ENCODE measurements around the gene LDLRAD4. TPM values are rescaled to one million over a fixed set of nuclear protein-coding genes. Genes with fewer than 3 reads are reported as not detected.

LDLRAD4 gene
- total RNA-seq, 2 donors from 2014 or later: 11.7 to 17.0 TPM

DNA sequence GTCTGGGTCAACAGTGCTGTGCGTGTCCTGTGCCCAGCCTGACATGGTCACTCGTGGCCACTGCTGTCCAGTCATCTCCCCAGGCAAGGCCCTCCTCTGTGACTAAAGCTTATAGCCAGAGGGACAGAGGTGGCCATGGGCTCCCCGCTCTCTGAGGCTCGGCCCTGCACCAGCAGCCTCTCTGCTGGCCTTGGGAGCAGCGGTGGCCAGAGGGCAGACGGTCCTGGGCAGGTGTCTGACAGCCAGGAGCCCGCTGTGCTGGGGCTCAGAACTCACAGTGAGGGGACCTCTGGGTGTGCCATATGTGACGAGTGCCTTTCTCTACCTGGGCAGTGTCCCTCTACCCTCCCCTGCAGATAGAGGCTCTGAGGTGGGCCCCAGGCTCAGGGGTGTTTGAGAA, 409.1 kb downstream of the LDLRAD4 start:
- H3K4me3 ChIP-seq: no peak overlapping the region
- H3K9ac ChIP-seq (ENCODE audit: low read depth in 2 of 2, low read length in 2 of 2): no peak overlapping the region
- H3K9me3 ChIP-seq: no peaks in the 10 kb centered on the region
- no peaks in the 10 kb centered on the region for H3K27me3 ChIP-seq
- TF ChIP-seq, protein P1, sequence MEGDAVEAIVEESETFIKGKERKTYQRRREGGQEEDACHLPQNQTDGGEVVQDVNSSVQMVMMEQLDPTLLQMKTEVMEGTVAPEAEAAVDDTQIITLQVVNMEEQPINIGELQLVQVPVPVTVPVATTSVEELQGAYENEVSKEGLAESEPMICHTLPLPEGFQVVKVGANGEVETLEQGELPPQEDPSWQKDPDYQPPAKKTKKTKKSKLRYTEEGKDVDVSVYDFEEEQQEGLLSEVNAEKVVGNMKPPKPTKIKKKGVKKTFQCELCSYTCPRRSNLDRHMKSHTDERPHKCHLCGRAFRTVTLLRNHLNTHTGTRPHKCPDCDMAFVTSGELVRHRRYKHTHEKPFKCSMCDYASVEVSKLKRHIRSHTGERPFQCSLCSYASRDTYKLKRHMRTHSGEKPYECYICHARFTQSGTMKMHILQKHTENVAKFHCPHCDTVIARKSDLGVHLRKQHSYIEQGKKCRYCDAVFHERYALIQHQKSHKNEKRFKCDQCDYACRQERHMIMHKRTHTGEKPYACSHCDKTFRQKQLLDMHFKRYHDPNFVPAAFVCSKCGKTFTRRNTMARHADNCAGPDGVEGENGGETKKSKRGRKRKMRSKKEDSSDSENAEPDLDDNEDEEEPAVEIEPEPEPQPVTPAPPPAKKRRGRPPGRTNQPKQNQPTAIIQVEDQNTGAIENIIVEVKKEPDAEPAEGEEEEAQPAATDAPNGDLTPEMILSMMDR (IDR thresholded peaks at IDR 0.05): no peak
- no peaks in the 10 kb centered on the region for H3K36me3 ChIP-seq
- no peak for DNase-seq
- no peaks in the 10 kb centered on the region for H3K4me1 ChIP-seq
- no peak overlapping the region for H3K27ac ChIP-seq
- intact Hi-C loops (cut with DNase I): loop anchor here (5.0 to 10.0 kb wide), 3 partner anchors 70 to 513 kb away; partner anchors contain the start of gene LDLRAD4

DNA sequence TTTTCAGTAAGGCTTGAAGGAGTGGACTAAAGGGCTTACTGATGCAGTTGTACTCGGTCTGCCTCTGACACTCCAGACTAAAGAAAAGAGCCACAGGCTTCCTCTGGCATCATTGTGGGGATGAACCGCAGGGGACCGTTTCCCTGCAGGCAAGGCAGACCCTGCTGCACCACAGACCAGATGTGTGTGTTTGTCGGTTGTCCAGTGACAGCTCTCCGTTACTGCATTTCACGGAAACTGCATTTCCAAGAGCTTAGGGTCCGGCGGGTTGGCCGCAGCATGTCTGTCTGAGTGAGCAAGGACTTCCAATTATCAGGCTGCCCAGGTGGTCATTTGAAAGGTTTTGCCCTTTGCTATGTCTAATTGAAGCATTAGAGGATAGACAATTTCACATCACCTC, 409.7 kb downstream of the LDLRAD4 start:
- Histone ChIP-seq H3K9me3 (no peaks in the 10 kb centered on the region), H3K36me3 (no peaks in the 10 kb centered on the region), H3K4me1 (no peaks in the 10 kb centered on the region), H3K4me3 (no peak overlapping the region), H3K27me3 (no peaks in the 10 kb centered on the region), H3K9ac (ENCODE audit: low read depth in 2 of 2, low read length in 2 of 2) (no peak overlapping the region), H3K27ac (no peak overlapping the region)
- intact Hi-C loops (cut with DNase I): loop anchor here (5.0 to 10.0 kb wide), 3 partner anchors 71 to 513 kb away; partner anchors contain the start of gene LDLRAD4
- TF ChIP-seq, protein P1 (IDR thresholded peaks at IDR 0.05): no peak
- DNase-seq: no peak

GRCh38 chr18:13629841-13630715, 411.5 kb downstream of the LDLRAD4 start:
- Histone ChIP-seq H3K4me3 (no peak overlapping the region), H3K4me1 (no peaks in the 10 kb centered on the region), H3K9ac (ENCODE audit: low read depth in 2 of 2, low read length in 2 of 2) (no peak overlapping the region), H3K27ac (no peak overlapping the region), H3K27me3 (no peaks in the 10 kb centered on the region), H3K36me3 (no peaks in the 10 kb centered on the region), H3K9me3 (no peaks in the 10 kb centered on the region)
- TF ChIP-seq, protein P1 (IDR thresholded peaks at IDR 0.05): peak; percentile 68
- intact Hi-C loops (cut with DNase I): loop anchor here (5.0 to 10.0 kb wide), 4 partner anchors 73 to 515 kb away; partner anchors contain the start of gene LDLRAD4
- DNase-seq: peak; percentile 49

DNA sequence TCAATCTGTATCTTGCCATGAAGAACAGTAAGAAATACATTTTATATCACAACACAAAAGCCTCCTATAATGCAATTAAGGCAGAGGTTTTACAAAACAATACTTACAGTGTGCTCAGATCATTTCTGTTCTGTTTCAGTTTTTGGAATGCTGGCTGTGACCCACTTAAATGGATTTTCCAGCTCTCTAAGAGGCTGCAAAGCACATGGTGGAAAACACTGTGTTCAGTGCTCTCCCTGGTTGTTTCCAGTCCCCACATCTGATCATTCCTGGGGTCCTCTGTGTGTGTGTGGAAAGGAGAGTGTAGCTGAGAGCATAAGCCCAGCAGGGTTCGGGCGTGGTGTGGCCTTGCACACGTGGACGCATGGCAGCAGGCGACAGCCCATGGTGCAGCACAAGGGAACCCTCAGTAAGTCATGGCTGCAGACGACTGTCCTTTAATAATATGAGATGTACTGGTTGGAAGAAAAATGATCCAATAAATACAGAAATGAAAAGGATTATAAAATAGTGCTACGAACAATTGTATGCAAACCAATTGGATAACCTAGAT, 412.2 kb downstream of the LDLRAD4 start:
- Histone ChIP-seq H3K27ac (no peak overlapping the region), H3K9me3 (no peaks in the 10 kb centered on the region), H3K4me3 (no peak overlapping the region), H3K36me3 (no peaks in the 10 kb centered on the region), H3K27me3 (no peaks in the 10 kb centered on the region), H3K4me1 (no peaks in the 10 kb centered on the region), H3K9ac (ENCODE audit: low read depth in 2 of 2, low read length in 2 of 2) (no peak overlapping the region)
- TF ChIP-seq, protein P1 (IDR thresholded peaks at IDR 0.05): no peak
- intact Hi-C loops (cut with DNase I): loop anchor here (5.0 kb wide), 1 partner anchor 423 kb away; no protein-coding TSS in a partner anchor
- no peak for DNase-seq

- Histone ChIP-seq H3K4me1 (no peaks in the 10 kb centered on the region), H3K27ac (no peak overlapping the region), H3K36me3 (no peaks in the 10 kb centered on the region), H3K4me3 (no peak overlapping the region), H3K9me3 (no peaks in the 10 kb centered on the region), H3K9ac (ENCODE audit: low read depth in 2 of 2, low read length in 2 of 2) (no peak overlapping the region), H3K27me3 (no peaks in the 10 kb centered on the region)
- intact Hi-C loops (cut with DNase I): loop anchor here (5.0 kb wide), 1 partner anchor 426 kb away; no protein-coding TSS in a partner anchor
- TF ChIP-seq, protein P1 (IDR thresholded peaks at IDR 0.05): no peak
- no peak for DNase-seq
These were observed 415.1 kb downstream of the LDLRAD4 start for GRCh38 chr18:13633700-13634099.
